OCI-LY1 (cell line): ENCODE results near the gene RETSAT.
"Not testable (repeated sequence)": the region's sequence is repeated elsewhere in the genome, so short reads cannot be mapped to it uniquely, and the experiment has no call there.

Experiments used
- H2AFZ ChIP-seq: fragments of 200-600 bp; sonication (generic), shearing (Covaris generic); 2 replicates; pipeline ENCODE4 v1.6.0; 2014; ENCODE audit warnings: antibody characterized with exemption, mild to moderate bottlenecking, low read length
- H3F3A ChIP-seq: fragments of 200-600 bp; sonication (generic), shearing (Covaris generic); 2 replicates; pipeline ENCODE4 v1.6.0; 2014; ENCODE audit warnings: mild to moderate bottlenecking, antibody characterized with exemption, low read length, moderate library complexity; ENCODE audit not compliant: insufficient read depth
- H3K27ac ChIP-seq: fragments of 200-600 bp; sonication (generic); 2 replicates; pipeline ENCODE4 v1.5.1; 2014; ENCODE audit warnings: low read length, mixed run types, mild to moderate bottlenecking, low read depth; ENCODE audit not compliant: poor library complexity, severe bottlenecking
- H3K27me3 ChIP-seq: fragments of 200-600 bp; sonication (generic); 2 replicates; pipeline ENCODE4 v1.6.0; 2014; ENCODE audit warnings: antibody characterized with exemption, mild to moderate bottlenecking, low read length, moderate library complexity; ENCODE audit not compliant: insufficient read depth
- H3K36me3 ChIP-seq: fragments of 200-600 bp; sonication (generic); 2 replicates; pipeline ENCODE4 v1.6.1; 2014; ENCODE audit warnings: mild to moderate bottlenecking, antibody characterized with exemption, low read length, moderate library complexity, mixed read lengths; ENCODE audit not compliant: insufficient read depth
- H3K4me1 ChIP-seq: fragments of 200-600 bp; sonication (generic); 2 replicates; pipeline ENCODE4 v1.5.1; 2014; ENCODE audit warnings: mild to moderate bottlenecking, low read length, moderate library complexity; ENCODE audit not compliant: insufficient read depth, severe bottlenecking
- H3K4me2 ChIP-seq: fragments of 200-600 bp; sonication (generic), shearing (Covaris generic); 2 replicates; pipeline ENCODE4 v1.6.1; 2014; ENCODE audit warnings: low read length
- H3K4me3 ChIP-seq: fragments of 200-600 bp; sonication (generic); 2 replicates; pipeline ENCODE4 v1.5.1; 2014; ENCODE audit warnings: low read length, low read depth, mild to moderate bottlenecking, mixed read lengths; ENCODE audit not compliant: poor library complexity, severe bottlenecking
- H3K79me2 ChIP-seq: fragments of 200-600 bp; shearing (Covaris generic); 2 replicates; pipeline ENCODE4 v1.6.1; 2016; ENCODE audit warnings: mixed run types, low read length, mixed read lengths; ENCODE audit not compliant: insufficient read depth
- H3K9ac ChIP-seq: fragments of 200-600 bp; sonication (generic), shearing (Covaris generic); 2 replicates; pipeline ENCODE4 v1.6.1; 2014; ENCODE audit warnings: mild to moderate bottlenecking, low read length, mixed read lengths
- H3K9me2 ChIP-seq: fragments of 200-600 bp; sonication (generic), shearing (Covaris generic); 2 replicates; pipeline ENCODE4 v1.6.1; 2014; ENCODE audit warnings: low read depth, mild to moderate bottlenecking, low read length, mixed read lengths
- H3K9me3 ChIP-seq: fragments of 200-600 bp; shearing (Covaris generic); 2 replicates; pipeline ENCODE4 v1.6.1; 2014; ENCODE audit warnings: low read length, mixed read lengths
- H4K20me1 ChIP-seq: fragments of 200-600 bp; sonication (generic), shearing (Covaris generic); 2 replicates; pipeline ENCODE4 v1.6.0; 2016; ENCODE audit warnings: mild to moderate bottlenecking, low read length; ENCODE audit not compliant: insufficient read depth
- CTCF ChIP-seq: fragments of 200-600 bp; sonication (generic), shearing (Covaris generic); IDR thresholded peaks from 2 replicates; pipeline ENCODE4 v1.5.1; 2017; ENCODE audit warnings: mild to moderate bottlenecking, antibody characterized with exemption, low read length, moderate library complexity, mixed read lengths
- EZH2 ChIP-seq: fragments of 200-600 bp; sonication (generic), shearing (Covaris generic); IDR thresholded peaks from 2 replicates; pipeline ENCODE4 v1.8.0; 2017; ENCODE audit warnings: borderline replicate concordance, mixed run types, mild to moderate bottlenecking, antibody characterized with exemption, low read length, moderate library complexity, mixed read lengths

RETSAT gene

GRCh38 chr2:85334928-85335327 is 19.4 kb downstream of the RETSAT start:
- Histone ChIP-seq H2AFZ (no peak overlapping the region), H3K36me3 (no peaks in the 10 kb centered on the region)
- TF ChIP-seq EZH2 = no peak
- TF ChIP-seq CTCF = no peak

GRCh38 chr2:85333877-85334276 is 20.5 kb downstream of the RETSAT start:
- H3F3A ChIP-seq, H4K20me1 ChIP-seq, H3K79me2 ChIP-seq, H3K9me2 ChIP-seq, H3K9me3 ChIP-seq, H2AFZ ChIP-seq, H3K36me3 ChIP-seq, H3K4me1 ChIP-seq, H3K4me3 ChIP-seq, H3K27ac ChIP-seq, H3K9ac ChIP-seq, H3K27me3 ChIP-seq, H3K4me2 ChIP-seq: not testable (repeated sequence)

More at GRCh38 chr2:85334928-85335327, 19.4 kb downstream of the RETSAT start:
- no peaks in the 10 kb centered on the region for H3K27me3 ChIP-seq
- H4K20me1 ChIP-seq = no peaks in the 10 kb centered on the region
- no peaks in the 10 kb centered on the region for H3K9me3 ChIP-seq
- no peaks in the 10 kb centered on the region for H3K4me1 ChIP-seq
- H3K9ac ChIP-seq = no peak overlapping the region
- no peak overlapping the region for H3K27ac ChIP-seq
- no peak overlapping the region for H3K4me2 ChIP-seq
- H3K79me2 ChIP-seq = no peaks in the 10 kb centered on the region
- no peaks in the 10 kb centered on the region for H3F3A ChIP-seq
- no peak overlapping the region for H3K4me3 ChIP-seq
- H3K9me2 ChIP-seq = no peaks in the 10 kb centered on the region

DNA sequence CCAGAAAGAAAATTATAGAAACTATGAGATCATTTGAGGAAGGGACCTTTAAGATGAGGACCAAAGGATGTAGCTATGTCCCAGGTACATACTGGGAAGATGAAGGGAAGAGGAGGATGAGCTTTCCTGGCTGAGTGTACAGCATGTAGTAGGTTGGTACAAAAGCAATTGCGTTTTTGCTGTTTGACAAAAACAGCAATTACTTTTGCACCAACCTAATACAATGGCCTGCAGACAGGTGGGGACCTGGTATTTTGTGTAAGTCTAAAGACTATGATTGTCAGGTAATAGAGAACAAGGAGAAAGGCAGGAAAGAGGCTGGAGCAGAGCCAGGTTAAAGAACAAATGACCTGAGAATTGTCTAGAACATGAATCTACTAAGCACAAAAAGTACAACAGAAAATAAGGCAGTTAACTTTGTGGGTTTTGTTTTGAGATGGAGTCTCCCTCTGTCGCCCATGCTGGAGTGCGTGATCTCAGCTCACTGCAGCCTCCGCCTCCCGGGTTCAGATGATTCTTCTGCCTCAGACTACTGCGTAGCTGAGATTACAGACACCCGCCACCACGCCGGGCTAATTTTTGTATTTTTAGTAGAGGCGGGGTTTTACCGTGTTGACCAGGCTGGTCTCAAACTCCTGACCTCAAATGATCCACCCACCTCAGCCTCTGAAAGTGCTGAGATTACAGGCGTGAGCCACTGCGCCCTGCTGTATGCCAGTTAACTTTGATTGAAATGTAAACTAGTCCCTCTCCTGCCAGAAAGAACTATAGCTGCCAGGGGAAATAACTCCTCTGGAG is 23.3 kb downstream of the RETSAT start:
- Histone ChIP-seq H3K9me3 (no peaks in the 10 kb centered on the region), H3K9ac (no peak overlapping the region), H3F3A (no peaks in the 10 kb centered on the region), H3K9me2 (no peaks in the 10 kb centered on the region), H4K20me1 (no peaks in the 10 kb centered on the region), H3K4me1 (peaks cover 12% of the 10 kb centered on the region), H3K79me2 (peaks cover 15% of the 10 kb centered on the region), H2AFZ (no peak overlapping the region), H3K4me3 (no peak overlapping the region), H3K36me3 (peaks cover 10% of the 10 kb centered on the region), H3K27me3 (no peaks in the 10 kb centered on the region), H3K27ac (no peak overlapping the region), H3K4me2 (no peak overlapping the region; the same call in 1 of the 2 replicates)
- no peak for TF ChIP-seq CTCF
- TF ChIP-seq EZH2 = no peak

DNA sequence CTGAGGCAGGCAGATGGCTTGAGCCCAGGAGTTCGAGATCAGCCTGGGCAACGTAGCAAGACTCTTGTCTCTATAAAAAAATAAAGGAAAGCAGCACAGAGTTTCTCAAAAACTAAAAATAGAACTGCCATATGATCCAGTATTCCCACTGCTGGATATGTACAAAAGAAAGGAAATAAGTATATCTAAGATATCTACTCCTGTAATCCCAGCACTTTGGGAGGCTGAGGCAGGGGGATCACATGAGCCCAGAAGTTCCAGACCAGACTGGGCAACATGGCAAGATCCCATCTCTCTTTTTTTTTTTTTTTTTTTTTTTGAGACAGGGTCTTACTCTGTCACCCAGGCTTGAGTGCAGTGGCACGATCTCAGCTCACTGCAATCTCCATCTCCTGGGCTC is 24.6 kb downstream of the RETSAT start:
- H3K9ac ChIP-seq, H3K4me2 ChIP-seq, H3K27me3 ChIP-seq, H3K9me3 ChIP-seq, H4K20me1 ChIP-seq, H2AFZ ChIP-seq, H3F3A ChIP-seq, H3K27ac ChIP-seq, H3K4me3 ChIP-seq, H3K9me2 ChIP-seq: not testable (repeated sequence)
- H3K36me3 ChIP-seq = peaks cover 24% of the 10 kb centered on the region
- peaks cover 26% of the 10 kb centered on the region for H3K4me1 ChIP-seq
- peaks cover 28% of the 10 kb centered on the region for H3K79me2 ChIP-seq
